ENCODE results near the gene IGBP1. TPM values are rescaled to one million over a fixed set of nuclear protein-coding genes. Genes with fewer than 3 reads are reported as not detected.
"Not testable (repeated sequence)": the region's sequence is repeated elsewhere in the genome, so short reads cannot be mapped to it uniquely, and the experiment has no call there.

Gene IGBP1
- total RNA-seq, 4 donors from 2014 or later: 74.1 to 97.1 (median 87.1) TPM

- intact Hi-C loops (cut with DNase I; ENCODE audit: low total_unique reads): no loop called here
Measured at GRCh38 chrX:70183091-70183490, 49.8 kb downstream of the IGBP1 start.

GRCh38 chrX:70190225-70190624, 57.0 kb downstream of the IGBP1 start:
- DNase-seq (ENCODE audit: low spot score in 2 of 2): no peak
- TF ChIP-seq CTCF (IDR thresholded peaks at IDR 0.05): no peak
- intact Hi-C loops (cut with DNase I; ENCODE audit: low total_unique reads): no loop called here
- no peak overlapping the region for H3K4me3 ChIP-seq (ENCODE audit: low read depth, poor library complexity, severe bottlenecking)

More at GRCh38 chrX:70183091-70183490, 49.8 kb downstream of the IGBP1 start:
- H3K4me3 ChIP-seq (ENCODE audit: low read depth, poor library complexity, severe bottlenecking): no peak overlapping the region
- DNase-seq (ENCODE audit: low spot score in 2 of 2): no peak
- TF ChIP-seq CTCF (IDR thresholded peaks at IDR 0.05) (no peak), POLR2A (IDR thresholded peaks at IDR 0.05) (no peak)
- WGBS, 2 donors: 84 to 91% methylated on average over 5 of the region's 5 CpGs

GRCh38 chrX:70196961-70197720, 63.9 kb downstream of the IGBP1 start:
- intact Hi-C loops (cut with DNase I; ENCODE audit: low total_unique reads): no loop called here
- no peak for TF ChIP-seq CTCF (IDR thresholded peaks at IDR 0.05)
- no peak for TF ChIP-seq POLR2A (IDR thresholded peaks at IDR 0.05)
- 9 to 19% methylated on average over 12 of the region's 12 CpGs for WGBS, 2 donors
- DNase-seq (ENCODE audit: low spot score in 2 of 2): peak in 1 of 2 donors; percentile 28
- no peak overlapping the region for H3K4me3 ChIP-seq (ENCODE audit: low read depth, poor library complexity, severe bottlenecking)

GRCh38 chrX:70201732-70202131, 68.5 kb downstream of the IGBP1 start:
- TF ChIP-seq CTCF (IDR thresholded peaks at IDR 0.05): no peak
- no peak for TF ChIP-seq POLR2A (IDR thresholded peaks at IDR 0.05)
- WGBS, 2 donors: 74 to 90% methylated on average over 5 of the region's 5 CpGs
- no peak for DNase-seq (ENCODE audit: low spot score in 2 of 2)
- intact Hi-C loops (cut with DNase I; ENCODE audit: low total_unique reads): no loop called here
- H3K4me3 ChIP-seq (ENCODE audit: low read depth, poor library complexity, severe bottlenecking): no peak overlapping the region

- TF ChIP-seq POLR2A (IDR thresholded peaks at IDR 0.05): no peak
- no peak for TF ChIP-seq CTCF (IDR thresholded peaks at IDR 0.05)
- DNase-seq (ENCODE audit: low spot score in 2 of 2): no peak
- intact Hi-C loops (cut with DNase I; ENCODE audit: low total_unique reads): no loop called here
- no peak overlapping the region for H3K4me3 ChIP-seq (ENCODE audit: low read depth, poor library complexity, severe bottlenecking)
Measured at GRCh38 chrX:70208479-70208878, 75.2 kb downstream of the IGBP1 start.

- intact Hi-C loops (cut with DNase I; ENCODE audit: low total_unique reads): not testable (repeated sequence)
Measured at GRCh38 chrX:70209570-70209969, 76.3 kb downstream of the IGBP1 start.

More at GRCh38 chrX:70209570-70209969, 76.3 kb downstream of the IGBP1 start:
- not testable (repeated sequence) for H3K4me3 ChIP-seq (ENCODE audit: low read depth, poor library complexity, severe bottlenecking); DNase-seq (ENCODE audit: low spot score in 2 of 2)
- 50 to 58% methylated on average over 6 of the region's 6 CpGs for WGBS, 2 donors

Other genes with a start within 250 kb of the IGBP1 start
- gene AWAT2, start 83.5 kb upstream of the IGBP1 start, total RNA-seq: 10 to 100 TPM in 2 of 4 donors, 1 to 10 TPM in 1, under 1 TPM in 1; 0.88 to 10.8 (median 6.3) TPM
- gene OTUD6A, start 71.0 kb upstream of the IGBP1 start, total RNA-seq: not detected
- gene DGAT2L6, start 44.0 kb downstream of the IGBP1 start, total RNA-seq: 10 to 100 TPM in 2 of 4 donors, 1 to 10 TPM in 1, under 1 TPM in 1; 0.42 to 24.9 (median 12.3) TPM
- 1 to 10 TPM in 2 of 4 donors, under 1 TPM in 2; 0.46 to 6.2 (median 1.7) TPM for gene AWAT1, start 101.2 kb downstream of the IGBP1 start, total RNA-seq
- 1 to 10 TPM in 3 of 4 donors, under 1 TPM in 1; 0.30 to 7.4 (median 3.9) TPM for gene P2RY4, start 126.8 kb downstream of the IGBP1 start, total RNA-seq
- gene ARR3, start 134.9 kb downstream of the IGBP1 start, total RNA-seq: under 1 TPM in 1 of 4 donors, not detected in 3; 0.25 TPM
- not detected for gene RAB41, start 148.7 kb downstream of the IGBP1 start, total RNA-seq
- gene PDZD11, start 156.5 kb downstream of the IGBP1 start, total RNA-seq: 10 to 100 TPM; 19.9 to 35.3 (median 33.2) TPM
- 1 to 10 TPM in 2 of 4 donors, under 1 TPM in 2; 0.39 to 1.8 (median 0.99) TPM for gene KIF4A, start 156.7 kb downstream of the IGBP1 start, total RNA-seq